CD14-positive monocyte (primary cell): ENCODE measurements around the gene NXF1. TPM values are rescaled to one million over a fixed set of nuclear protein-coding genes. Genes with fewer than 3 reads are reported as not detected.
A peak's percentile ranks its signal among the peaks of the same experiment; 100 is the strongest.

Experiments used
- DNase-seq, 3 donors: peaks; one replicate each; pipeline ENCODE4 v3.0.0-alpha.2; 2011 to 2022
- H2AFZ ChIP-seq: 2 replicates; pipeline ENCODE4 v1.6.0; 2012; ENCODE audit warnings: mild to moderate bottlenecking, low read depth, low read length, inconsistent platforms; ENCODE audit not compliant: insufficient read depth, poor library complexity, severe bottlenecking
- H3K27ac ChIP-seq, 2 donors: 1 replicate in 1 of 2; 2 replicates in 1 of 2; pipeline ENCODE4 v1.5.1; 2012 to 2013; ENCODE audit warnings: low read length in 2 of 2, control low read depth in 1 of 2, inconsistent platforms in 1 of 2, low read depth in 1 of 2, mild to moderate bottlenecking in 1 of 2
- H3K27me3 ChIP-seq, 2 donors: one replicate each; pipeline versions ENCODE4 v1.6.0 to v1.6.1; 2011 to 2013; ENCODE audit warnings: low read length in 2 of 2; ENCODE audit not compliant: control insufficient read depth in 2 of 2, insufficient read depth in 2 of 2
- H3K36me3 ChIP-seq, 2 donors: replicated peaks in 1 of 2; 1 replicate in 1 of 2; 2 replicates in 1 of 2; pipeline versions ENCODE4 v1.5.1 to v1.6.1; 2012 to 2013; ENCODE audit warnings: low read length in 2 of 2, control low read depth in 1 of 2, inconsistent platforms in 1 of 2, mild to moderate bottlenecking in 1 of 2; ENCODE audit not compliant: insufficient read depth in 2 of 2, control insufficient read depth in 1 of 2
- H3K4me1 ChIP-seq, 2 donors: 1 replicate in 1 of 2; 2 replicates in 1 of 2; pipeline versions ENCODE4 v1.5.1 to v1.6.1; 2012 to 2013; ENCODE audit warnings: low read length in 2 of 2, control low read depth in 1 of 2, inconsistent platforms in 1 of 2, mild to moderate bottlenecking in 1 of 2, moderate library complexity in 1 of 2; ENCODE audit not compliant: insufficient read depth in 2 of 2, control insufficient read depth in 1 of 2
- H3K4me2 ChIP-seq: replicated peaks from 2 replicates; pipeline ENCODE3; 2012; ENCODE audit warnings: low read length, moderate library complexity, mild to moderate bottlenecking; ENCODE audit not compliant: poor library complexity, severe bottlenecking; ENCODE audit errors: extremely low read depth
- H3K4me3 ChIP-seq, 3 experiments: fragments of 200-600 bp in 1 of 3; sonication (generic) in 1 of 3; replicated peaks in 1 of 3; 1 replicate in 2 of 3; 2 replicates in 1 of 3; pipeline ENCODE4 v1.5.1; 2011 to 2013; ENCODE audit warnings: low read length in 3 of 3, mild to moderate bottlenecking in 3 of 3, control low read depth in 2 of 3, low read depth in 2 of 3, inconsistent platforms in 1 of 3, moderate library complexity in 1 of 3
- H3K79me2 ChIP-seq: 2 replicates; pipeline ENCODE4 v1.6.0; 2012; ENCODE audit warnings: mild to moderate bottlenecking, control low read depth, inconsistent platforms, low read length, moderate library complexity; ENCODE audit not compliant: insufficient read depth
- H3K9ac ChIP-seq: 2 replicates; pipeline ENCODE4 v1.6.0; 2017; ENCODE audit warnings: low read length, mild to moderate bottlenecking; ENCODE audit not compliant: insufficient read depth, poor library complexity, severe bottlenecking
- H3K9me3 ChIP-seq, 2 donors: replicated peaks in 1 of 2; 1 replicate in 1 of 2; 2 replicates in 1 of 2; pipeline versions ENCODE4 v1.5.1 to v1.6.1; 2012 to 2013; ENCODE audit warnings: low read length in 2 of 2, control low read depth in 1 of 2; ENCODE audit not compliant: control insufficient read depth in 1 of 2, insufficient read depth in 1 of 2
- H4K20me1 ChIP-seq: 2 replicates; pipeline ENCODE4 v1.6.0; 2012; ENCODE audit warnings: mild to moderate bottlenecking, low read length, control low read depth, moderate library complexity; ENCODE audit not compliant: insufficient read depth
- H3K27ac Mint-ChIP-seq, 7 donors: one replicate each; pipeline ENCODE4 v1.8.0; 2020; ENCODE audit warnings: mild to moderate bottlenecking in 7 of 7, mixed read lengths in 7 of 7, moderate library complexity in 6 of 7, inconsistent platforms in 2 of 7
- H3K27me3 Mint-ChIP-seq, 3 donors: one replicate each; pipeline ENCODE4 v1.8.0; 2021 to 2022; ENCODE audit warnings: low read depth in 3 of 3, mild to moderate bottlenecking in 3 of 3, mixed read lengths in 3 of 3, moderate library complexity in 3 of 3, inconsistent platforms in 1 of 3
- H3K36me3 Mint-ChIP-seq, 2 donors: one replicate each; pipeline ENCODE4 v1.8.0; 2020; ENCODE audit warnings: mixed read lengths in 2 of 2, inconsistent platforms in 1 of 2, mild to moderate bottlenecking in 1 of 2
- H3K4me1 Mint-ChIP-seq: one replicate; pipeline ENCODE4 v1.8.0; 2020; ENCODE audit warnings: mild to moderate bottlenecking, mixed read lengths
- H3K4me3 Mint-ChIP-seq, 2 donors: one replicate each; pipeline ENCODE4 v1.8.0; 2020; ENCODE audit warnings: mild to moderate bottlenecking in 2 of 2, mixed read lengths in 2 of 2, moderate library complexity in 1 of 2
- H3K9me3 Mint-ChIP-seq, 7 donors: one replicate each; pipeline ENCODE4 v1.8.0; 2020 to 2022; ENCODE audit warnings: mixed read lengths in 7 of 7, mild to moderate bottlenecking in 6 of 7, moderate library complexity in 6 of 7, inconsistent platforms in 2 of 7
- WGBS: methylation state at CpG from one replicate; pipeline ENCODE4 v1.1.5; 2013; ENCODE audit warnings: missing lambda C conversion rate; ENCODE audit not compliant: insufficient coverage; 5-methylcytosine and 5-hydroxymethylcytosine counted together
- intact Hi-C, 2 donors: fragments of 100-400 bp; cut with micrococcal nuclease; formaldehyde crosslinking; loops; one replicate each; pipeline versions ENCODE4 v1.15.0 to v1.15.1; 2023
- polyA plus RNA-seq, 3 donors: library from polyadenylated mRNA; depleted of rRNA in 1 of 3; unstranded in 2 of 3; stranded (reverse) in 1 of 3; fragments of 300-500 nt in 2 of 3; fragments of >200 nt in 1 of 3; fragmentation: Illumina TruSeq in 2 of 3; gene quantifications; 1 replicate in 2 of 3; 2 replicates in 1 of 3; pipeline ENCODE4 v1.2.3, GENCODE V29; 2012 to 2021
- TF ChIP-seq, protein P1 (sequence below): fragments of 200-600 bp; IDR thresholded peaks from one replicate; pipeline ENCODE4 v1.8.0; 2022; ENCODE audit warnings: antibody characterized with exemption, mild to moderate bottlenecking

The NXF1 gene
- polyA plus RNA-seq, 3 donors = 50.1 to 748 (median 70.6) TPM

DNA sequence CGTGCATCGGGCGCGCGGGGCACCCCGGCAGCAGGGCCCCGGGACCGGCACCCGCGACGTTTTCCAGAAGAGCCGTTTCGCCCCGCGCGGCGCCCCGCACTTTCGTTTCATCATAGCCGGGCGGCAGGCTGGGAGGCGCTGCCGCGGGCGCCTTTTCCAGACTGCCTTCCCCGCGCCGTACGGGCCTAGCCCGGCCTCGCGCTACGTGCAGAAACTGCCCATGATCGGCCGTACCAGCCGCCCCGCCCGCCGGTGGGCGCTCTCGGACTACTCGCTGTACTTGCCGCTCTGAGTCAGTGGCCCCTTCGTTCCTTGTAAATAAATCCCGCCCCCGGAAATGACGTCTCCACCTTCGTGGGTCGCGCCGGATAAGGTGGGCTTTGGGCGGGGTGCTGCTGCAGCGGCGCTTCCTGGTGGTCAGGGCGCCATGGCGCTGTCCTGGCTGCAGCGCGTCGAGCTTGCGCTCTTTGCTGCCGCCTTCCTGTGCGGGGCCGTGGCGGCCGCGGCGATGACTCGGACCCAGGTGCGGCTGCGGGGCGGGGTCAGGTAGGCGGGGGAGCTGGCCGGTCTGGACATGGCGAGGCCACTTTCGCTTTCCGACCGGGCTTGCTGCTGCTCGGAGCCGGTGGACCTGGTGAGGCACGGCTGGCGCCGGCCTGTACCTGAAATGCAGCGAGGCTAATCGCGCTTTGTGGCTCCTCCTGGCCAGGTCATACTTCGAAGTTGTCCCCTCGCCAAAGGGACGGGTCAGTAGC, 18.1 kb downstream of the NXF1 start, which contains the start of gene TMEM179B:
TSS of gene TMEM179B (plus strand) at position 398 of the 755 bp plus-strand sequence. CDS start at position 428, 30 bp downstream.
- peak within 1 kb of the TSS; percentile 93 for H2AFZ ChIP-seq
- peaks cover 66% of the 10 kb centered on the region for H3K79me2 ChIP-seq
- TF ChIP-seq, protein P1, sequence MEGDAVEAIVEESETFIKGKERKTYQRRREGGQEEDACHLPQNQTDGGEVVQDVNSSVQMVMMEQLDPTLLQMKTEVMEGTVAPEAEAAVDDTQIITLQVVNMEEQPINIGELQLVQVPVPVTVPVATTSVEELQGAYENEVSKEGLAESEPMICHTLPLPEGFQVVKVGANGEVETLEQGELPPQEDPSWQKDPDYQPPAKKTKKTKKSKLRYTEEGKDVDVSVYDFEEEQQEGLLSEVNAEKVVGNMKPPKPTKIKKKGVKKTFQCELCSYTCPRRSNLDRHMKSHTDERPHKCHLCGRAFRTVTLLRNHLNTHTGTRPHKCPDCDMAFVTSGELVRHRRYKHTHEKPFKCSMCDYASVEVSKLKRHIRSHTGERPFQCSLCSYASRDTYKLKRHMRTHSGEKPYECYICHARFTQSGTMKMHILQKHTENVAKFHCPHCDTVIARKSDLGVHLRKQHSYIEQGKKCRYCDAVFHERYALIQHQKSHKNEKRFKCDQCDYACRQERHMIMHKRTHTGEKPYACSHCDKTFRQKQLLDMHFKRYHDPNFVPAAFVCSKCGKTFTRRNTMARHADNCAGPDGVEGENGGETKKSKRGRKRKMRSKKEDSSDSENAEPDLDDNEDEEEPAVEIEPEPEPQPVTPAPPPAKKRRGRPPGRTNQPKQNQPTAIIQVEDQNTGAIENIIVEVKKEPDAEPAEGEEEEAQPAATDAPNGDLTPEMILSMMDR = peak; percentile 74
- WGBS = under 1% methylated on average over 88 of the region's 88 CpGs
- Mint-ChIP-seq H3K4me3 (peak within 1 kb of the TSS; percentile 91 to 93), H3K4me1 (peaks cover 46% of the 10 kb centered on the region), H3K36me3 (peaks cover 25 to 37% of the 10 kb centered on the region in 2 donors), H3K27ac (peak within 1 kb of the TSS; percentile 92 to 98 (median 96)), H3K9me3 (peaks cover 0 to 3% (median 0%) of the 10 kb centered on the region in 7 donors), H3K27me3 (no peaks in the 10 kb centered on the region)
- peaks cover 30 to 55% of the 10 kb centered on the region in 2 donors for H3K4me1 ChIP-seq
- peak within 1 kb of the TSS; percentile 77 to 100 (median 84) for H3K4me3 ChIP-seq
- peak within 1 kb of the TSS; percentile 98 for H3K9ac ChIP-seq
- H3K9me3 ChIP-seq = no peaks in the 10 kb centered on the region
- DNase-seq = peak; percentile 97 to 98 (median 97)
- H3K36me3 ChIP-seq = peaks cover 28 to 32% of the 10 kb centered on the region in 2 donors
- intact Hi-C loops = loop anchor here (1.0 to 10.0 kb wide), 7 partner anchors 26 to 192 kb away; partner anchors contain the start of genes POLR2G (in 1 of the 2), STX5 (in 1 of the 2), TEX54 (in 1 of the 2) and TUT1 (in 1 of the 2)
- peaks cover 14% of the 10 kb centered on the region for H4K20me1 ChIP-seq
- H3K27me3 ChIP-seq = no peaks in the 10 kb centered on the region
- peak within 1 kb of the TSS; percentile 83 to 98 for H3K27ac ChIP-seq
- H3K4me2 ChIP-seq = peak within 1 kb of the TSS; percentile 95

DNA sequence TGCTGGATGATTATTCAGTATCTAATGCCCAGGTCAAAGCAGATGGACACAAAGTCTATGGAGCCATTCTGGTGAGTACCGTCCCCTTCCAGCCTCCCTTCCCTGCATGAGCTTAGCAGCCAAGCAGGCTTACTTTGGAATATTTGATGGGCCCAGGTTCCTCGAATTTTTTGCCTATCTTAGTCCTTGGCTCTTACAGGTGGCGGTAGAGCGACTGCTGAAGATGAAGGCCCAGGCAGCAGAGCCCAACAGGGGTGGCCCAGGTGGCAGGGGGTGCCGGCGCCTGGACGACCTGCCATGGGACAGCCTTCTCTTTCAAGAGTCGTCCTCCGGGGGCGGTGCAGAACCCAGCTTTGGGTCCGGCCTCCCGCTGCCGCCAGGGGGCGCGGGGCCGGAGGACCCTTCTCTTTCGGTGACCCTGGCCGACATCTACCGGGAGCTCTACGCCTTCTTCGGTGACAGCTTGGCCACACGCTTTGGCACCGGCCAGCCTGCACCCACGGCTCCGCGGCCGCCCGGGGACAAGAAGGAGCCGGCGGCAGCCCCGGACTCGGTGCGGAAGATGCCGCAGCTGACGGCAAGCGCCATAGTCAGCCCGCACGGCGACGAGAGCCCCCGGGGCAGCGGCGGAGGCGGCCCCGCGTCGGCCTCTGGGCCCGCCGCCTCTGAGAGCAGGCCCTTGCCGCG, 18.8 kb downstream of the NXF1 start:
- peak; percentile 85 to 89 (median 87) for DNase-seq
- 2% methylated on average over 51 of the region's 51 CpGs for WGBS
- H3K9me3 ChIP-seq = no peaks in the 10 kb centered on the region
- Mint-ChIP-seq H3K27me3 (no peaks in the 10 kb centered on the region), H3K36me3 (peaks cover 26 to 40% of the 10 kb centered on the region in 2 donors), H3K9me3 (peaks cover 0 to 3% (median 0%) of the 10 kb centered on the region in 7 donors), H3K27ac (peak overlapping the region; percentile 83 to 92 (median 89)), H3K4me3 (peak overlapping the region; percentile 78 to 85), H3K4me1 (peaks cover 43% of the 10 kb centered on the region)
- H2AFZ ChIP-seq = peak overlapping the region; percentile 93
- peak overlapping the region; percentile 83 to 98 for H3K27ac ChIP-seq
- intact Hi-C loops = loop anchor here (1.0 to 10.0 kb wide), 7 partner anchors 25 to 192 kb away; partner anchors contain the start of genes POLR2G (in 1 of the 2), STX5 (in 1 of the 2), TEX54 (in 1 of the 2) and TUT1 (in 1 of the 2)
- peaks cover 33 to 35% of the 10 kb centered on the region in 2 donors for H3K36me3 ChIP-seq
- H3K27me3 ChIP-seq = no peaks in the 10 kb centered on the region
- H3K4me3 ChIP-seq = peak overlapping the region; percentile 77 to 100 (median 84)
- peaks cover 59% of the 10 kb centered on the region for H3K79me2 ChIP-seq
- H3K4me1 ChIP-seq = peaks cover 26 to 48% of the 10 kb centered on the region in 2 donors
- H3K4me2 ChIP-seq = peak overlapping the region; percentile 95
- peaks cover 11% of the 10 kb centered on the region for H4K20me1 ChIP-seq
- peak overlapping the region; percentile 98 for H3K9ac ChIP-seq
- TF ChIP-seq, protein P1 = peak; percentile 98
